GM21737 (cell line): ENCODE measurements around the gene IL2RG.

Experiments used
- ATAC-seq: cut with Tn5 transposase; IDR thresholded peaks from one replicate; pipeline ENCODE4 v1.9.1; 2021; ENCODE audit warnings: mild to moderate bottlenecking, moderate library complexity; ENCODE audit not compliant: unreplicated experiment

Gene IL2RG

GRCh38 chrX:71109051-71109450, 2.3 kb downstream of the IL2RG start:
- no peak for ATAC-seq

- ATAC-seq = no peak
These were observed 3.5 kb downstream of the IL2RG start for GRCh38 chrX:71107762-71108360.

GRCh38 chrX:71107245-71107644, 4.1 kb downstream of the IL2RG start:
- ATAC-seq = no peak

GRCh38 chrX:71106427-71106826, 5.0 kb downstream of the IL2RG start, which contains the start of gene CXorf65:
Gene CXorf65, minus strand, starts transcription at chrX:71106740. Its CDS starts 184 bp downstream, at chrX:71106556.
- ATAC-seq = no peak

GRCh38 chrX:71105628-71106027, 5.7 kb downstream of the IL2RG start:
- ATAC-seq = no peak

GRCh38 chrX:71103110-71103983, 8.0 kb downstream of the IL2RG start:
- ATAC-seq = no peak

GRCh38 chrX:71102292-71102691, 9.1 kb downstream of the IL2RG start:
- ATAC-seq = no peak

GRCh38 chrX:71100581-71101505, 10.5 kb downstream of the IL2RG start:
- no peak for ATAC-seq

- ATAC-seq = no peak
These were observed 11.6 kb downstream of the IL2RG start for GRCh38 chrX:71099736-71100135.

GRCh38 chrX:71098951-71099506, 12.3 kb downstream of the IL2RG start:
- ATAC-seq = no peak

- no peak for ATAC-seq
These were observed 13.1 kb downstream of the IL2RG start for GRCh38 chrX:71098302-71098701.

GRCh38 chrX:71096760-71097032, 14.7 kb downstream of the IL2RG start:
- ATAC-seq = no peak

- peak; percentile 21 for ATAC-seq
These were observed 15.2 kb downstream of the IL2RG start for GRCh38 chrX:71095981-71096759.

- ATAC-seq = peak; percentile 87
These were observed 15.8 kb downstream of the IL2RG start, which contains the start of gene FOXO4 for GRCh38 chrX:71095555-71095980. Gene FOXO4, plus strand, starts transcription at chrX:71095851. Its CDS starts 678 bp downstream, at chrX:71096529.

GRCh38 chrX:71095033-71095432, 16.3 kb downstream of the IL2RG start:
- ATAC-seq = no peak

GRCh38 chrX:71091263-71091662, 20.1 kb downstream of the IL2RG start:
- no peak for ATAC-seq

GRCh38 chrX:71085900-71086299, 25.5 kb downstream of the IL2RG start:
- ATAC-seq = no peak

- no peak for ATAC-seq
These were observed 28.6 kb downstream of the IL2RG start for GRCh38 chrX:71082822-71083221.

- ATAC-seq = no peak
These were observed 29.2 kb downstream of the IL2RG start for GRCh38 chrX:71082124-71082647.
